Endothelial cell of umbilical vein (primary cell): ENCODE measurements around the gene SLC25A18. TPM values are rescaled to one million over a fixed set of nuclear protein-coding genes. Genes with fewer than 3 reads are reported as not detected.

Experiments
- BruUV-seq: library from RNA; stranded (reverse); fragments of 400-500 nt; replicated peaks from 2 replicates; lab custom pipeline; 2021; lab: Mats Ljungman, UMichigan
- CTCF ChIA-PET: fragments of 300-600, 350-600 bp; sonication (Branson Sonifier 250); formaldehyde crosslinking; loops from one replicate; lab custom pipeline; 2021; ENCODE audit warnings: antibody characterized with exemption, inconsistent platforms; lab: Charles Lee
- POLR2A ChIA-PET: fragments of 300-600, 350-600 bp; sonication (Branson Sonifier 250); formaldehyde crosslinking; loops from one replicate; lab custom pipeline; 2021; ENCODE audit warnings: antibody characterized with exemption, inconsistent platforms; lab: Charles Lee
- DNase-seq: peaks from one replicate; pipeline ENCODE4 v3.0.0-alpha.2; 2011; ENCODE audit warnings: low read depth, low spot score
- FAIRE-seq: peaks from 2 replicates; lab custom pipeline; 2011; peaks lifted over from hg19 to GRCh38; lab: Jason Lieb, UNC
- H2AFZ ChIP-seq: 2 replicates; pipeline ENCODE4 v1.6.0; 2012; ENCODE audit warnings: low read depth, low read length, control low read depth, inconsistent platforms
- H3K27ac ChIP-seq: 2 replicates; pipeline ENCODE4 v1.5.1; 2011; ENCODE audit warnings: low read depth, mild to moderate bottlenecking, control low read depth, low read length, moderate library complexity; ENCODE audit not compliant: insufficient read depth
- H3K27me3 ChIP-seq, 2 experiments: 2 replicates each; pipeline versions ENCODE4 v1.6.0 to v1.6.1; 2011; ENCODE audit warnings: low read length in 2 of 2, mixed read lengths in 1 of 2; ENCODE audit not compliant: control insufficient read depth in 2 of 2, insufficient read depth in 2 of 2
- H3K36me3 ChIP-seq, 2 experiments: 2 replicates in 1 of 2; 3 replicates in 1 of 2; pipeline ENCODE4 v1.5.1; 2011; ENCODE audit warnings: low read length in 2 of 2, mild to moderate bottlenecking in 1 of 2, moderate library complexity in 1 of 2; ENCODE audit not compliant: control insufficient read depth in 2 of 2, insufficient read depth in 2 of 2; ENCODE audit errors: extremely low read depth in 1 of 2
- H3K4me1 ChIP-seq: 3 replicates; pipeline ENCODE4 v1.5.1; 2011; ENCODE audit warnings: mild to moderate bottlenecking, low read length; ENCODE audit not compliant: control insufficient read depth, insufficient read depth; ENCODE audit errors: extremely low read depth
- H3K4me2 ChIP-seq: 2 replicates; pipeline ENCODE4 v1.6.1; 2011; ENCODE audit warnings: low read length, control low read depth, mixed read lengths; ENCODE audit not compliant: insufficient read depth
- H3K4me3 ChIP-seq, 3 experiments: fragments of 200-600 bp in 1 of 3; sonication (generic), shearing (Covaris generic) in 1 of 3; replicated peaks in 1 of 3; 2 replicates each; pipeline ENCODE4 v1.5.1; 2011 to 2016; ENCODE audit warnings: control low read depth in 3 of 3, low read length in 3 of 3, mild to moderate bottlenecking in 2 of 3, inconsistent platforms in 1 of 3, low read depth in 1 of 3, moderate library complexity in 1 of 3; ENCODE audit not compliant: insufficient read depth in 1 of 3
- H3K79me2 ChIP-seq: 2 replicates; pipeline ENCODE4 v1.6.0; 2012; ENCODE audit warnings: low read length, inconsistent platforms; ENCODE audit not compliant: control insufficient read depth, insufficient read depth
- H3K9ac ChIP-seq: replicated peaks from 2 replicates; pipeline ENCODE3; 2011; ENCODE audit warnings: low read length, control low read depth; ENCODE audit not compliant: insufficient read depth; ENCODE audit errors: extremely low read depth
- H3K9me1 ChIP-seq: replicated peaks from 3 replicates; pipeline ENCODE4 v1.6.0; 2011; ENCODE audit warnings: mild to moderate bottlenecking, low read length; ENCODE audit not compliant: control insufficient read depth, insufficient read depth; ENCODE audit errors: extremely low read depth
- H3K9me3 ChIP-seq: replicated peaks from 2 replicates; pipeline ENCODE4 v1.5.1; 2012; ENCODE audit warnings: low read length, inconsistent platforms; ENCODE audit not compliant: control insufficient read depth, insufficient read depth
- H4K20me1 ChIP-seq: replicated peaks from 2 replicates; pipeline ENCODE3; 2011; ENCODE audit warnings: mild to moderate bottlenecking, low read length; ENCODE audit not compliant: control insufficient read depth, insufficient read depth; ENCODE audit errors: extremely low read depth
- EZH2 ChIP-seq: IDR thresholded peaks from 2 replicates; pipeline ENCODE4 v1.6.1; 2012; ENCODE audit warnings: borderline replicate concordance, low read depth, mild to moderate bottlenecking, moderate library complexity, low read length, inconsistent platforms; ENCODE audit not compliant: severe bottlenecking
- FOS ChIP-seq: IDR thresholded peaks from 2 replicates; pipeline ENCODE4 v1.6.1; 2011; ENCODE audit warnings: mild to moderate bottlenecking, low read length, moderate library complexity, borderline replicate concordance; ENCODE audit not compliant: insufficient read depth
- GATA2 ChIP-seq: IDR thresholded peaks from 2 replicates; pipeline ENCODE4 v1.7.0; 2011; ENCODE audit warnings: low read depth, mild to moderate bottlenecking, moderate library complexity, mixed read lengths, low read length; ENCODE audit not compliant: insufficient read length, insufficient read depth
- JUN ChIP-seq: IDR thresholded peaks from 2 replicates; pipeline ENCODE4 v1.6.1; 2011; ENCODE audit warnings: borderline replicate concordance, low read depth; ENCODE audit not compliant: insufficient read length, insufficient read depth
- MAX ChIP-seq: IDR thresholded peaks from 2 replicates; pipeline ENCODE4 v1.6.1; 2011; ENCODE audit not compliant: insufficient read depth, insufficient read length
- MYC ChIP-seq: IDR thresholded peaks from one replicate; pipeline ENCODE4 v1.6.1; 2011; ENCODE audit warnings: mild to moderate bottlenecking, low read depth, low read length
- POLR2A ChIP-seq: IDR thresholded peaks from 2 replicates; pipeline ENCODE4 v1.6.1; 2012; ENCODE audit warnings: low read depth, mild to moderate bottlenecking, control low read depth, low read length
- POLR2AphosphoS5 ChIP-seq: IDR thresholded peaks from 2 replicates; pipeline ENCODE4 v1.6.1; 2012; ENCODE audit warnings: low read depth, mild to moderate bottlenecking, control low read depth, low read length, moderate library complexity; ENCODE audit not compliant: insufficient read depth
- dilution Hi-C: fragments of 300-500 bp; cut with MboI; formaldehyde crosslinking; loops from one replicate; pipeline ENCODE4 v1.15.0; 2019; ENCODE audit warnings: low sequenced_read_pairs; ENCODE audit not compliant: extremely low pct_ligation_motif_present
- intact Hi-C: fragments of 100-400 bp; cut with micrococcal nuclease; formaldehyde crosslinking; loops from one replicate; pipeline ENCODE4 v1.10.0; 2022
- polyA plus RNA-seq, 4 experiments: library from polyadenylated mRNA; depleted of rRNA in 3 of 4; stranded (reverse) in 3 of 4; unstranded in 1 of 4; fragments of >200 nt; gene quantifications; 2 replicates each; pipeline versions ENCODE4 v1.2.1 to v1.2.3, GENCODE V29; 2011 to 2012; ENCODE audit warnings: missing spikeins in 1 of 4
- total RNA-seq: library from RNA; stranded (reverse); gene quantifications from 2 replicates; pipeline ENCODE4 v1.2.3, GENCODE V29; 2021
- TF ChIP-seq, protein P1 (sequence below), 2 donors: IDR thresholded peaks; 1 replicate in 1 of 2; 2 replicates in 1 of 2; pipeline ENCODE4 v1.5.1; 2011; ENCODE audit warnings: low read length in 2 of 2, mild to moderate bottlenecking in 2 of 2, moderate library complexity in 2 of 2, control low read depth in 1 of 2, inconsistent platforms in 1 of 2, low read depth in 1 of 2; ENCODE audit not compliant: insufficient read depth in 1 of 2; ENCODE audit errors: extremely low read depth in 1 of 2

SLC25A18 gene
- total and polyA plus RNA-seq, 2 donors (not counting 3 experiments of a cell fraction or from before 2014, with no cell fraction given), result not detected

GRCh38 chr22:17566776-17567175 is 3.5 kb downstream of the SLC25A18 start:
- no peak overlapping the region for H3K4me2 ChIP-seq
- dilution Hi-C loops (no loop called here), intact Hi-C loops (no loop called here)
- TF ChIP-seq MYC (no peak), MAX (no peak), EZH2 (no peak), POLR2A (no peak), JUN (no peak), FOS (no peak), POLR2AphosphoS5 (no peak), GATA2 (no peak)
- TF ChIP-seq, protein P1, sequence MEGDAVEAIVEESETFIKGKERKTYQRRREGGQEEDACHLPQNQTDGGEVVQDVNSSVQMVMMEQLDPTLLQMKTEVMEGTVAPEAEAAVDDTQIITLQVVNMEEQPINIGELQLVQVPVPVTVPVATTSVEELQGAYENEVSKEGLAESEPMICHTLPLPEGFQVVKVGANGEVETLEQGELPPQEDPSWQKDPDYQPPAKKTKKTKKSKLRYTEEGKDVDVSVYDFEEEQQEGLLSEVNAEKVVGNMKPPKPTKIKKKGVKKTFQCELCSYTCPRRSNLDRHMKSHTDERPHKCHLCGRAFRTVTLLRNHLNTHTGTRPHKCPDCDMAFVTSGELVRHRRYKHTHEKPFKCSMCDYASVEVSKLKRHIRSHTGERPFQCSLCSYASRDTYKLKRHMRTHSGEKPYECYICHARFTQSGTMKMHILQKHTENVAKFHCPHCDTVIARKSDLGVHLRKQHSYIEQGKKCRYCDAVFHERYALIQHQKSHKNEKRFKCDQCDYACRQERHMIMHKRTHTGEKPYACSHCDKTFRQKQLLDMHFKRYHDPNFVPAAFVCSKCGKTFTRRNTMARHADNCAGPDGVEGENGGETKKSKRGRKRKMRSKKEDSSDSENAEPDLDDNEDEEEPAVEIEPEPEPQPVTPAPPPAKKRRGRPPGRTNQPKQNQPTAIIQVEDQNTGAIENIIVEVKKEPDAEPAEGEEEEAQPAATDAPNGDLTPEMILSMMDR (IDR thresholded peaks at IDR 0.05; ENCODE audit: extremely low read depth in 1 of 2, insufficient read depth in 1 of 2, low read depth in 1 of 2, low read length in 2 of 2), result no peak
- H3K9me3 ChIP-seq, result no peaks in the 10 kb centered on the region
- peaks cover 3% of the 10 kb centered on the region for H3K4me1 ChIP-seq
- H3K4me3 ChIP-seq, result no peak overlapping the region
- POLR2A ChIA-PET, result no interaction called here
- H2AFZ ChIP-seq, result no peak overlapping the region
- H3K36me3 ChIP-seq, result no peaks in the 10 kb centered on the region
- H3K27ac ChIP-seq, result no peak overlapping the region
- peaks cover 3 to 6% of the 10 kb centered on the region in 2 experiments for H3K27me3 ChIP-seq
- CTCF ChIA-PET, result interaction anchor here (1.0 kb wide), 1 partner anchor 9 kb away, joined by 3 read pairs; no protein-coding TSS in a partner anchor
- no peak overlapping the region for H3K9ac ChIP-seq
- FAIRE-seq, result no peak
- H4K20me1 ChIP-seq, result no peaks in the 10 kb centered on the region
- BruUV-seq, result no TSS peak
- no peaks in the 10 kb centered on the region for H3K79me2 ChIP-seq
- no peaks in the 10 kb centered on the region for H3K9me1 ChIP-seq
- no peak for DNase-seq
